GM12875 (cell line): Measurements from ENCODE around the gene LIN7B.
"Not testable (repeated sequence)": the region's sequence is repeated elsewhere in the genome, so short reads cannot be mapped to it uniquely, and the experiment has no call there.

ENCODE experiments used
- H3K4me3 ChIP-seq: one replicate; pipeline ENCODE4 v1.5.1; 2011; ENCODE audit warnings: low read depth, low read length, control low read depth
- CTCF ChIP-seq: IDR thresholded peaks from 2 replicates; pipeline ENCODE4 v1.5.1; 2011; ENCODE audit warnings: low read depth, mild to moderate bottlenecking, control low read depth, inconsistent platforms, low read length, moderate library complexity, borderline replicate concordance; ENCODE audit not compliant: insufficient read depth

Gene LIN7B

GRCh38 chr19:49120868-49121267, 6.7 kb downstream of the LIN7B start:
- TF ChIP-seq CTCF, result no peak
- no peak overlapping the region for H3K4me3 ChIP-seq

GRCh38 chr19:49121841-49122240, 7.7 kb downstream of the LIN7B start:
- H3K4me3 ChIP-seq, result not testable (repeated sequence)

GRCh38 chr19:49123285-49123684, 9.1 kb downstream of the LIN7B start:
- H3K4me3 ChIP-seq, result not testable (repeated sequence)

- H3K4me3 ChIP-seq, result no peak overlapping the region
- no peak for TF ChIP-seq CTCF
These were observed 11.0 kb downstream of the LIN7B start for GRCh38 chr19:49125025-49125731.

GRCh38 chr19:49126575-49126974, 12.4 kb downstream of the LIN7B start:
- no peak overlapping the region for H3K4me3 ChIP-seq
- no peak for TF ChIP-seq CTCF

- not testable (repeated sequence) for H3K4me3 ChIP-seq
These were observed 13.1 kb downstream of the LIN7B start for GRCh38 chr19:49127225-49127624.

GRCh38 chr19:49127674-49128544, 13.7 kb downstream of the LIN7B start:
- TF ChIP-seq CTCF, result 0 out of 2 replicates have a peak, but pooled peaks have one; percentile 18
- H3K4me3 ChIP-seq, result peak overlapping the region; percentile 38

- no peak overlapping the region for H3K4me3 ChIP-seq
- TF ChIP-seq CTCF, result no peak
These were observed 14.5 kb downstream of the LIN7B start for GRCh38 chr19:49128545-49129237.
